PC-3 (cell line): ENCODE data around the gene GHRHR. TPM values are rescaled to one million over a fixed set of nuclear protein-coding genes. Genes with fewer than 3 reads are reported as not detected.
A peak's percentile ranks its signal among the peaks of the same experiment; 100 is the strongest.

Source experiments
- ATAC-seq: fragments of 200-7000 bp; cut with Tn5 transposase; 2 replicates; pipeline ENCODE4 v1.9.1; 2020; ENCODE audit warnings: mild to moderate bottlenecking, moderate library complexity
- BruUV-seq: library from RNA; stranded (reverse); fragments of 400-500 nt; replicated peaks from 2 replicates; lab custom pipeline; 2021; lab: Mats Ljungman, UMichigan
- CTCF ChIA-PET: fragments of 300-600 bp; sonication (Branson Sonifier 250); formaldehyde crosslinking; loops from one replicate; lab custom pipeline; 2022; ENCODE audit warnings: antibody characterized with exemption; lab: Charles Lee
- POLR2A ChIA-PET: fragments of 300-600 bp; sonication (Branson Sonifier 250); formaldehyde crosslinking; loops from one replicate; lab custom pipeline; 2022; ENCODE audit warnings: antibody characterized with exemption; ENCODE audit not compliant: unreplicated experiment; lab: Charles Lee
- DNase-seq: peaks from one replicate; pipeline ENCODE4 v3.0.0-alpha.2; 2015
- H2AFZ ChIP-seq: fragments of 300-600 bp; sonication (generic); 2 replicates; pipeline ENCODE4 v1.6.0; 2016; ENCODE audit warnings: antibody characterized with exemption, low read length
- H3F3A ChIP-seq: fragments of 300-600 bp; sonication (generic); one replicate; pipeline ENCODE4 v1.6.0; 2017; ENCODE audit warnings: antibody characterized with exemption, low read length, control low read depth, mild to moderate bottlenecking; ENCODE audit not compliant: unreplicated experiment
- H3K27ac ChIP-seq: fragments of 300-600 bp; sonication (generic); 2 replicates; pipeline ENCODE4 v1.5.1; 2016; ENCODE audit warnings: mild to moderate bottlenecking, low read length
- H3K27me3 ChIP-seq: fragments of 300-600 bp; sonication (generic); 2 replicates; pipeline ENCODE4 v1.6.1; 2016; ENCODE audit warnings: low read length, mixed read lengths
- H3K36me3 ChIP-seq: fragments of 300-600 bp; sonication (generic); 2 replicates; pipeline ENCODE4 v1.6.1; 2016; ENCODE audit warnings: low read depth, mixed run types, low read length, mixed read lengths
- H3K4me1 ChIP-seq: fragments of 300-600 bp; sonication (generic); 2 replicates; pipeline ENCODE4 v1.5.1; 2016; ENCODE audit warnings: low read length; ENCODE audit not compliant: insufficient read depth
- H3K4me2 ChIP-seq: fragments of 300-600 bp; sonication (generic); 2 replicates; pipeline ENCODE4 v1.6.0; 2016; ENCODE audit warnings: low read length
- H3K4me3 ChIP-seq: fragments of 300-600 bp; sonication (generic); 2 replicates; pipeline ENCODE4 v1.5.1; 2016; ENCODE audit warnings: mild to moderate bottlenecking, low read length, mixed read lengths
- H3K79me2 ChIP-seq: fragments of 300-600 bp; sonication (generic); 2 replicates; pipeline ENCODE4 v1.6.1; 2017; ENCODE audit warnings: low read length, mixed read lengths
- H3K9ac ChIP-seq: fragments of 300-600 bp; sonication (generic); 2 replicates; pipeline ENCODE4 v1.6.0; 2016; ENCODE audit warnings: mild to moderate bottlenecking, low read length
- H3K9me2 ChIP-seq: fragments of 300-600 bp; sonication (generic); replicated peaks from 2 replicates; pipeline ENCODE4 v1.6.1; 2016; ENCODE audit warnings: mixed run types, low read length, mixed read lengths
- H3K9me3 ChIP-seq: fragments of 300-600 bp; sonication (generic); 2 replicates; pipeline ENCODE4 v1.6.1; 2016; ENCODE audit warnings: low read length, mixed read lengths
- H4K20me1 ChIP-seq: fragments of 300-600 bp; sonication (generic); 2 replicates; pipeline ENCODE4 v1.6.1; 2016; ENCODE audit warnings: low read length, mixed read lengths
- EZH2 ChIP-seq: fragments of 300-600 bp; sonication (generic); IDR thresholded peaks from one replicate; pipeline ENCODE4 v1.6.1; 2017; ENCODE audit warnings: antibody characterized with exemption, mild to moderate bottlenecking, low read length; ENCODE audit not compliant: unreplicated experiment
- EZH2phosphoT487 ChIP-seq: fragments of 300-600 bp; sonication (generic); IDR thresholded peaks from 2 replicates; pipeline ENCODE4 v1.6.1; 2018; ENCODE audit warnings: mild to moderate bottlenecking, antibody characterized with exemption, low read length, borderline replicate concordance
- intact Hi-C: fragments of 100-400 bp; cut with micrococcal nuclease; formaldehyde crosslinking; loops from 2 replicates; pipeline ENCODE4 v1.9.0; 2023
- total RNA-seq: library from RNA; depleted of rRNA; stranded (reverse); fragments of >200 nt; gene quantifications from 2 replicates; pipeline ENCODE4 v1.2.3, GENCODE V29; 2014
- TF ChIP-seq, protein P1 (sequence below): fragments of 300-600 bp; sonication (generic); conservative IDR thresholded peaks from 2 replicates; pipeline ENCODE4 v1.5.1; 2017; ENCODE audit warnings: antibody characterized with exemption, low read depth, mild to moderate bottlenecking, low read length

The GHRHR gene
- total RNA-seq, 1 experiment from 2014 or later, result not detected

DNA sequence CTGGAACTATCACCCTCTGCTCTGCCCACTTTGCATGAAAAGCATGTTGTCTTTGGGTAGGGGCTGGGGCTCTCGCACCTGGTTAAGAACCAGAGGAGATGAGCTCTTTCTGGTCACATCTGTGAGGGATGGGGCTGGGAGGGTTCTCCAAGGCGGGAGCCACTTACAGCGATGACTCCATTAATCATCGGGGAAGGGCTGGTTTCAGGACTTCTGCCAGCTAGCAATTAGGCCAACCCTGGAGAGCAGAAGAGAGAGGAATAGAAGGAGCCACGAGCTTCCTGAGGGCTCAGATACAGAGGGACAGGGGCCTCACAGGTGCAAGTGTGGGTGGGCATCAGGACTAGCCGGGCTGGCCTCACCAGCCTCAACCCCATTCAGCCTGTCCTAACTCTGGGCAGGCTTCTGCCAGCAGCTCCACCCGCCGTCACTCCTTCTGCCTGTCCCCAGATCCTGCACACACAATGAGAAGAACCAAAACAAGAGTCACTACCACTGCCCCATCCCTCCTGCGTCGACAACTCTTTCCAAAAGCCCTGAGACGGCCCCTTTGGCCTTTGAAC lies 43.7 kb upstream of the GHRHR start:
- peak; percentile 62 for ATAC-seq
- intact Hi-C loops, result no loop called here
- TF ChIP-seq EZH2phosphoT487, result no peak
- TF ChIP-seq, protein P1, sequence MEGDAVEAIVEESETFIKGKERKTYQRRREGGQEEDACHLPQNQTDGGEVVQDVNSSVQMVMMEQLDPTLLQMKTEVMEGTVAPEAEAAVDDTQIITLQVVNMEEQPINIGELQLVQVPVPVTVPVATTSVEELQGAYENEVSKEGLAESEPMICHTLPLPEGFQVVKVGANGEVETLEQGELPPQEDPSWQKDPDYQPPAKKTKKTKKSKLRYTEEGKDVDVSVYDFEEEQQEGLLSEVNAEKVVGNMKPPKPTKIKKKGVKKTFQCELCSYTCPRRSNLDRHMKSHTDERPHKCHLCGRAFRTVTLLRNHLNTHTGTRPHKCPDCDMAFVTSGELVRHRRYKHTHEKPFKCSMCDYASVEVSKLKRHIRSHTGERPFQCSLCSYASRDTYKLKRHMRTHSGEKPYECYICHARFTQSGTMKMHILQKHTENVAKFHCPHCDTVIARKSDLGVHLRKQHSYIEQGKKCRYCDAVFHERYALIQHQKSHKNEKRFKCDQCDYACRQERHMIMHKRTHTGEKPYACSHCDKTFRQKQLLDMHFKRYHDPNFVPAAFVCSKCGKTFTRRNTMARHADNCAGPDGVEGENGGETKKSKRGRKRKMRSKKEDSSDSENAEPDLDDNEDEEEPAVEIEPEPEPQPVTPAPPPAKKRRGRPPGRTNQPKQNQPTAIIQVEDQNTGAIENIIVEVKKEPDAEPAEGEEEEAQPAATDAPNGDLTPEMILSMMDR, result no peak
- no peak for TF ChIP-seq EZH2

DNA sequence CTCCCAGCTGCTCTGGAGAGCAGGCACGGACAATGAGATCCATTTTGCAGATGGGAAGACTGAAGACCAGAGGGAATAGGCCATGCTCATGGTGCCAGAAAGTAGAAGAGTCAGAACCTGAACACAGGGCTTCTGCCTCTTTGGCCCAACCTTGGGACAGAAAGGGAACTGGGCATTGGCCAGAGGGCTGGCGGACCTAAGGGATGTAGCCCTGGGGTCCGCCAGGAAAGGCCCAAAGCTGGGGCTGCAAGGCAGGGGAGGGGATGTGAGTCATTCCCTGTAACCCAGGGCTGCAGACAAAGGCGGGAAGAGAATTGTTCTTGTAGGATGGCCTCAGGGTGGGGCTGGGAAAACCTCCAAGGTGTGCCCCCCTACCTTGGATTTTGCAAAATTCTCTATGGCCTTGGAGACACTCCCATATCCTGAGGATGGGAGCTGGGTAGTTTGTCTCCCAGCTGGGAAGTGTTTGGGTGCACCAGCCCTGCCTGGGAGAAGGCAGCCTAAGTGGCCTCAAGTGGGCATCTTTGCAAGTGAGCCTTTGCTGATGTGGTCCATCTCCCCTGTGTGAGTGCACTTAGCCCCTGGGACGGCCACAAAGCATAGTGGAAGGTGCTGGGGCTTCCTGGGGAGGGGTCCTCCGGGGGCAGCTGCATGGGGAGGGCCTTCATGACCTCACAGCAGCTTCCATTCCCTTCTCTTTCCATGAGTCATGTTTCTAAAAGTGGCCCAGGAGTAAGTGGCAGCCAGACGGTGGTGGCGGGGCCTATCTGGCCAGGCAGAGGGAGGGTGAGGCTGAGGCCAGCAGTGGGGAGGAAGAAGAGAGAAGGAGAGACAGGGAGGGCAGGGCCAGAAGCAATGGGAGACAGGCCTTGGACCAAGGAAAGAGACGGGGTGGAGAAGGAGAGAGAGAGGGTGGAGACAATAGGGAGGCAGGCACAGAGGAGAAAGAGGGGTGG lies 42.9 kb upstream of the GHRHR start:
- Histone ChIP-seq H3K79me2 (no peaks in the 10 kb centered on the region), H3K36me3 (no peaks in the 10 kb centered on the region), H4K20me1 (no peaks in the 10 kb centered on the region), H3K4me2 (peak overlapping the region; percentile 0; the same call in 1 of the 2 replicates), H3K27ac (peak overlapping the region; percentile 39), H2AFZ (peak overlapping the region; percentile 48), H3F3A (no peaks in the 10 kb centered on the region), H3K4me1 (peaks cover 22% of the 10 kb centered on the region), H3K27me3 (no peaks in the 10 kb centered on the region), H3K9me2 (no peaks in the 10 kb centered on the region), H3K9me3 (no peaks in the 10 kb centered on the region), H3K4me3 (no peak overlapping the region), H3K9ac (no peak overlapping the region; the same call in 1 of the 2 replicates)
- ATAC-seq (peak; percentile 65), DNase-seq (peak; percentile 47)
- BruUV-seq, result no TSS peak
- TF ChIP-seq, protein P1, result no peak
- TF ChIP-seq EZH2phosphoT487, result no peak
- no peak for TF ChIP-seq EZH2
- intact Hi-C loops, result no loop called here
- CTCF ChIA-PET, result no interaction called here
- POLR2A ChIA-PET, result interaction anchor here (0.5 to 0.6 kb wide), 3 partner anchors 9 to 79 kb away, joined by 4 to 8 read pairs (median 5); no protein-coding TSS in a partner anchor

More for the DNA sequence above, 43.7 kb upstream of the GHRHR start:
- Histone ChIP-seq H3K9ac (no peak overlapping the region), H3K4me1 (peaks cover 29% of the 10 kb centered on the region), H4K20me1 (no peaks in the 10 kb centered on the region), H3F3A (no peaks in the 10 kb centered on the region), H3K9me3 (no peaks in the 10 kb centered on the region), H3K4me3 (no peak overlapping the region), H3K79me2 (no peaks in the 10 kb centered on the region), H3K9me2 (no peaks in the 10 kb centered on the region), H3K27ac (no peak overlapping the region), H3K36me3 (no peaks in the 10 kb centered on the region), H3K4me2 (no peak overlapping the region), H3K27me3 (no peaks in the 10 kb centered on the region), H2AFZ (no peak overlapping the region)
- BruUV-seq, result no TSS peak
- CTCF ChIA-PET, result no interaction called here
- peak; percentile 45 for DNase-seq
- POLR2A ChIA-PET, result interaction anchor here (0.6 kb wide), 3 partner anchors 10 to 24 kb away, joined by 4 to 8 read pairs (median 5); no protein-coding TSS in a partner anchor
